GM12865 (cell line): Measurements from ENCODE around the gene FGFR3.

Experiments
- DNase-seq: peaks from one replicate; pipeline ENCODE4 v3.0.0; 2010; ENCODE audit warnings: low read depth
- H3K4me3 ChIP-seq: 2 replicates; pipeline ENCODE4 v1.5.1; 2011; ENCODE audit warnings: mild to moderate bottlenecking, low read depth, low read length, control low read depth
- CTCF ChIP-seq: IDR thresholded peaks from 2 replicates; pipeline ENCODE4 v1.5.1; 2011; ENCODE audit warnings: low read length, control low read depth, low read depth, inconsistent platforms; ENCODE audit not compliant: insufficient read depth; ENCODE audit errors: missing control alignments

FGFR3 gene

GRCh38 chr4:1814453-1814852 is 21.4 kb downstream of the FGFR3 start:
- no peak overlapping the region for H3K4me3 ChIP-seq
- no peak for TF ChIP-seq CTCF
- DNase-seq = no peak

GRCh38 chr4:1815096-1815996 is 22.3 kb downstream of the FGFR3 start:
- no peak for TF ChIP-seq CTCF
- no peak overlapping the region for H3K4me3 ChIP-seq
- DNase-seq = no peak

GRCh38 chr4:1815997-1816860 is 23.1 kb downstream of the FGFR3 start:
- no peak overlapping the region for H3K4me3 ChIP-seq
- no peak for TF ChIP-seq CTCF
- no peak for DNase-seq

GRCh38 chr4:1819284-1819683 is 26.2 kb downstream of the FGFR3 start:
- no peak for TF ChIP-seq CTCF
- no peak overlapping the region for H3K4me3 ChIP-seq
- no peak for DNase-seq

GRCh38 chr4:1819816-1820215 is 26.7 kb downstream of the FGFR3 start:
- no peak overlapping the region for H3K4me3 ChIP-seq
- TF ChIP-seq CTCF = no peak
- DNase-seq = no peak

- no peak for TF ChIP-seq CTCF
- no peak overlapping the region for H3K4me3 ChIP-seq
- no peak for DNase-seq
Observed at GRCh38 chr4:1821679-1822567, 28.8 kb downstream of the FGFR3 start.
